GM12872 (cell line): ENCODE data around the gene TFCP2.

Experiments
- TF ChIP-seq, protein P1 (sequence below): IDR thresholded peaks from 3 replicates; pipeline ENCODE4 v1.5.1; 2011; ENCODE audit warnings: low read depth, mild to moderate bottlenecking, low read length, moderate library complexity; ENCODE audit not compliant: insufficient read depth

TFCP2 gene

DNA sequence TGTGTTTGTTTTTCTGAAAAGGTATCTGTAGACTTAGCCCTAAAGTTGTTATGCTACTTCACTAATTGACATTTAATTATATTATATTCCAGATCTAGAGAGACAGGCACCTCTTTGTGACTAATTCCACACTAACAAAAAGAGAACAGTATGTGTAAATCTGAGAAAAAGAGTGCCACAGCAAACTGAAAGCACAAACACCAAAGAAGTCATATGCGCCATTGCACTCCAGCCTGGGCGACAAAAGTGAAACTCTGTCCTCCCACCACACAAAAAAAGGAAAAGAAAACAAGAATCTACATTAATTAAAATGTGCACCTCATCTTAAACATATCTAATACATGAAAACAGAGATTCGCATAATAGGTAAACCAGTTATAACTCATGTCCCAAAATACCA lies 85.1 kb downstream of the TFCP2 start:
- TF ChIP-seq, protein P1, sequence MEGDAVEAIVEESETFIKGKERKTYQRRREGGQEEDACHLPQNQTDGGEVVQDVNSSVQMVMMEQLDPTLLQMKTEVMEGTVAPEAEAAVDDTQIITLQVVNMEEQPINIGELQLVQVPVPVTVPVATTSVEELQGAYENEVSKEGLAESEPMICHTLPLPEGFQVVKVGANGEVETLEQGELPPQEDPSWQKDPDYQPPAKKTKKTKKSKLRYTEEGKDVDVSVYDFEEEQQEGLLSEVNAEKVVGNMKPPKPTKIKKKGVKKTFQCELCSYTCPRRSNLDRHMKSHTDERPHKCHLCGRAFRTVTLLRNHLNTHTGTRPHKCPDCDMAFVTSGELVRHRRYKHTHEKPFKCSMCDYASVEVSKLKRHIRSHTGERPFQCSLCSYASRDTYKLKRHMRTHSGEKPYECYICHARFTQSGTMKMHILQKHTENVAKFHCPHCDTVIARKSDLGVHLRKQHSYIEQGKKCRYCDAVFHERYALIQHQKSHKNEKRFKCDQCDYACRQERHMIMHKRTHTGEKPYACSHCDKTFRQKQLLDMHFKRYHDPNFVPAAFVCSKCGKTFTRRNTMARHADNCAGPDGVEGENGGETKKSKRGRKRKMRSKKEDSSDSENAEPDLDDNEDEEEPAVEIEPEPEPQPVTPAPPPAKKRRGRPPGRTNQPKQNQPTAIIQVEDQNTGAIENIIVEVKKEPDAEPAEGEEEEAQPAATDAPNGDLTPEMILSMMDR = no peak

DNA sequence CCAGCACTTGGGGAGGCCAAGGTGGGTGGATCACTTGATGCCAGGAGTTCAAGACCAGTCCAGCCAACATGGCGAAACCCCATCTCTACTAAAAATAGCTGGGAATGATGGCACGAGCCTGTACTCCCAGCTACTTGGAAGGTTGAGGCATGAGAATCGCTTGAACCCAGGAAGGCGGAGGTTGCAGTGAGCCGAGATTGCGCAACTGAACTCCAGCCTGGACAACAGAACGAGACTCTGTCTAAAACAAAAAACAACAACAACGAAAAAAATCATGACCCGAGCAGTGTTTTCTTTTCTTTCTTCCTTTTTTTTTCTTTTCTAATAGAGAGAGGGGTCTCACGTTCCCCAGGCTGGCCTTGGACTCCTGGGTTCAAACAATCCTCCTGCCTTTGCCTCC lies 86.0 kb downstream of the TFCP2 start:
- TF ChIP-seq, protein P1 = no peak

GRCh38 chr12:51085757-51086156 lies 87.2 kb downstream of the TFCP2 start:
- TF ChIP-seq, protein P1 = no peak

- TF ChIP-seq, protein P1 = no peak
These were observed 89.7 kb downstream of the TFCP2 start, which contains the start of gene CSRNP2 for GRCh38 chr12:51083126-51083833. TSS of gene CSRNP2 (minus strand) at chr12:51083596. CDS start at chr12:51076561, 7,035 bp downstream.

DNA sequence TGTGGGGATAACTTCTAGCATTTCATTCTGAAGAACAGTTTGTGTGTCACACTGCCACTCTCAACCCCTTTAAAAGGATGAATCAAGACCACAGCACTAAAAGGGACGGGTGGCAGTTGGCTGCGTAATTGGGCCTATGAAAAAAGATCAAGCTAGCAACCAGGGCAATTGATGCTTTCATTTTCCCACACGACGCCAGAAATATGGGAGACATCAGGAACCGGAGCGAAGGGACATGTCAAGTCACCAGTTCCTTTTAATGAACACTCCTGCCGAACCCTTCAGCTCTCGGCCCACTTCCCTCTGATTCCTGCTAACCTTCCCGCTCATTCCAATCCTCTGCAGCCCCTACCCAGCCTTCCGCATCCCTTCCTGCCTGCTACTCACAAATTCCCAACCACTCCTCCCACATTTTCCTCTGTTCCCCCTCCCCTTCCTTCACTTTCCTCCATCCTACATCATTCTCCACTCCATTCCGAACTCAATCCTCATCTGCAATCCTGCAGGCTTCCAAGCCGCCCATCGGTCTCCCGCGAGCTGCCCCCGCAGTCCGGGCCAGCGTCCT lies 90.3 kb downstream of the TFCP2 start:
- TF ChIP-seq, protein P1 = no peak

DNA sequence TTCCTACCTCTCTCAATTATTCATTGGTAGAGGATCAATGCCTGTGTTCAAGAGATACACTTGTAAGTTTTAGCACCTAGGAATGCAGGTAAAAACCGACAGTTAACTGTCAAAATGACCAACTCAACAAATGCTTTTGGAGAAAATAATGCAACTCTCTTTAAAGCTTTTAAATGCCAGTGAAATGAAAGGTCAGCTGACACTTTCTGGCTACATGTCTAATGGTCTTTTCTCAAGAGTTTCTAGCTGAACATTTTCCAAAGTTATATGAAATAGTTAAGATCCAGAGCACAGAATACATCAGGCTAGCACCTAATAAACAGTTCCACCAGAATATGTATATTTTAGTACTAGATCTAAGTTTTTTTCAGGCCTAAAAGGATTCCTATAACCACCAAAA lies 91.5 kb downstream of the TFCP2 start:
- TF ChIP-seq, protein P1 = no peak

GRCh38 chr12:51080136-51080535 lies 92.8 kb downstream of the TFCP2 start:
- TF ChIP-seq, protein P1 = no peak
